ENCODE measurements around the gene AGBL4.
"Not testable (repeated sequence)": the region's sequence is repeated elsewhere in the genome, so short reads cannot be mapped to it uniquely, and the experiment has no call there.

Gene AGBL4

GRCh38 chr1:49036700-49037099 lies 987.1 kb downstream of the AGBL4 start:
- DNase-seq (ENCODE audit: low read depth in 3 of 3): no peak

DNA sequence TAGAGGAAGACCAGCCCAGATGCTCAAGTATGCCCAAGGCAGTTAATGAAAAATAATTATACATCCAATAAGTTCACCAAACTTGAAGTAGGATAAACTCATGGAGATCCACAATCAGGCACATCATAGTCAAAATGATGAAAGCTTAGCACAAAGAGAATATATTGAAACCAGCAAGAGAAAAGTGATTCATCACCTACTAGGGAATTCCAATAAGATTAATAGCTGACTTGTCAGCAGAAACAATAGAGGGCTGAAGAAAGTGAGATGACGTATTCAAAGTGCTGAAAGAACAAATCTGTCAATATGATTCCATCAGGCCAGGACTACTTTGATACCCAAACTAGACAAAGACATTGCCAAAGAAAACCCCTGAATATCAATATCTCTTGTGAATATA lies 995.4 kb downstream of the AGBL4 start:
- no peak for DNase-seq (ENCODE audit: low read depth in 3 of 3)

DNA sequence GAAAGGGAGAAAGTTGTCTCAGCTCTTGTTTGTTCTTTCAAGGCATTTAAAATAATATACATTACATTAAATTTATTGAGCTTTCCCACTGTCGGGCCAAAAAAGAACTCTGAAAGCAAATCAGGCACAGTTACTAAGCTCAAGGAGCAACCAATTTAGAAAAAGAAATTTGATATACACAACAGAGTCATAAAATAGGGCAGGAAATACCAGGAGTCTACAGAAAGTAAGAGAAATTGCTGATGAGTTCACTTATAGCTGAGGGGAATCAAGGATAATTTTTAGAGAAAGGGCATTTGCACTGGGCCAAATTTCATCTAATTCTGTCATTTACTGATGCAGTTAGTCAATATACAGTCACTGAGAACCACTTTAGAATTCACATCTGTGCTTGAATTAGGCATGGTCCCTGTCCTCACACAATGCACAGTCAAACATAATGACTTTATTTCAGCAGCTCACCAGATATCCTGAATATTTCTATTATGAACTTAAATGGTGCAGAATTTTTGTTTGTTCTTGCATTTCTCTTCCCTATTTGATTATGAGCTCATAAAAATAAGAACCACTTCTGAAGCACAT lies 997.4 kb downstream of the AGBL4 start:
- no peak for DNase-seq (ENCODE audit: low read depth in 3 of 3)

DNA sequence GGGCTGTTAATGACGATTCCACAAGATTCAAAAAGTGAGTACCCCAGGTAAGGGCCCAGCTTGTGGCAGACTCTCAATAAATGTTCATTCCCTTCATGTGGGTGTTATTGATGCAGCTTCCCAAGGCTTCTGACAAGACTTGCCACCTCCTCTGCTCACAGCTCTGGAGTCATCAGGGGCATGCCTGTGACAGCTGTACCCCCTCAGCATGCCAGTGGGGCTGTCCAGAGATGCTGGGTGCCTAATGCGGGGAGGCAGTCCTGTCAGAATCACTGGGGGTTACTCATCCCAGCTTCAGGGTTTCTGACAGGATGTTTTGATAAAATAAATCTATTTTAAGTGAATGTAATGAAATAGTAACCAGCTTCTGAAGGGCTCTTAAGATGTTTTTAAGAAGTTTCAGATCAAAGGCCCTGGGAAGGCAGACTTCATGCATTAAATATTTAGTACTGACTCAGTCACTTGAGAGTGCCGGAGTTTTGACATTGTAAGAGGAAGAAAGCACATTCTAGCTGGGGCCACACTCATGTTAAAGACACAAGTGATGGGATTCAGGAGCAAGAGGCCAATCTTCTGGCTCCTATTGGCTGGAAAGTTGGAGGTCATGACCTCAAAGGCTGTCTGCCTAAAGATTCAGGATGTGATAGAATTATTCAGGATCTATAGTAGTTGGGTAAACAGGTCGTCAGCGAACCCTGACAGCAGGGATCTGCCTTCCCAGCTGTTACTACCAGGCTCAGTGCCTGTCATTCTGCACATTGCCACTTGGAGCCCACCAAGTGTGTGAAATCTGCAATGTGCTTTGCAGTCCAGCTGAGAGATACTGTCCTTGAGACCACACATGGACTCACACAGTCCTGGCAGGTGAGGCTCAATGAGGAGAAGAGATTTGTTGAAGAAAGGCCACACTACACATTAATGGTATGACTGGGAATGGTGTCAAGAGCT lies 1007.5 kb downstream of the AGBL4 start:
- no peak for DNase-seq (ENCODE audit: low read depth in 3 of 3)

DNA sequence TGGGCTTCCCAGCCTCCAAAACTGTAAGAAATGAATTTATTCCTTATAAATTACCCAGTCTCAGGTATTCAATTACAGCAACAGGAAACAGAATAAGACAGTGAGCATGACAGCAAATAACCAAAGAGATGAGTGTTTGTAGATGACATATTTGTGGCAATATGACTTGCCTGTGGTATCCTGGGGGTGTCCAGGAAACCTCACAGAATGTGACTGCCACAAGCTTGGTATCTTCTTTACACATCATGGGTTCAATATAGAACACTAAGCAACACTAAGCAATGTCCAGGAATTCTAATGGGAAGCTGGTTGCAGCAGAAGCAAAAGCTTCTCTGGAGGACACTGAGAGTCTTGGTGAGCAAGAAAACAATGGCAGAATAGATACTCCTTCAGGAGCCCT lies 1010.7 kb downstream of the AGBL4 start:
- DNase-seq (ENCODE audit: low read depth in 3 of 3): no peak

DNA sequence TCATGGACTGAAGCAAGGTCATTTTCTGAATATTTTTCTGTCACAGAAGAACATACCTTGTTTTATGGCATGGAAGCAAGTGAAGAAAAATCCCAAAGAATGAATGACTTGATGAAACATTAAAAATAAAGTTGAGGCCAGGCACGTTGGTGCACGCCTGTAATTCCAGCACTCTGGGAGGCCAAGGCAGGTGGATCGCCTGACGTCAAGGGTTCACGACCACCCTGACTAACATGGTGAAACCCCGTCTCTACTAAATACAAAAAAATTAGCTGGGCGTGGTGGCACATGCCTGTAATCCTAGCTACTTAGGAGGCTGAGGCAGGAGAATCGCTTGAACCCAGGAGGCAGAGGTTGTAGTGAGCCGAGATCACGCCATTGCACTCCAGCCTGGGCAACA lies 1020.8 kb downstream of the AGBL4 start:
- not testable (repeated sequence) for DNase-seq (ENCODE audit: low read depth in 3 of 3)

DNA sequence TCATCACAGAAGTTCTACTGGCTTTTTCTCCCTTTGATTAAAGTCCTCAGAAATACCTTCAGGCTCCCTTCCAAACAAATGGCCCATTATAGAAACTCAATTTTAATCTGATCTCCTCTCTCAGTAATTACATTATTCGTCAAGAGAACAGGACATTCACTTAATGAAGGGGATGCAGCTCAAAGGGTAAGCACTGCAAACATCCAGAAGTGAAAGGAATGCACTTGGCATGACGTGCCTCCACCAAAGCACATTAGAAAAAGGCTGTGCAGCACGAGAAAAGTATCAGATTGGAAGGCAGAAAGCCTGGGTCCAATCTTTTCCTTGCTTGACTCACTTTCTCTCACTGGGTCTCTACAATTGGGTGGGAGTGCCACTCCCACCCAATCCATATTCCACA lies 1024.4 kb downstream of the AGBL4 start:
- DNase-seq (ENCODE audit: low read depth in 3 of 3): no peak

DNA sequence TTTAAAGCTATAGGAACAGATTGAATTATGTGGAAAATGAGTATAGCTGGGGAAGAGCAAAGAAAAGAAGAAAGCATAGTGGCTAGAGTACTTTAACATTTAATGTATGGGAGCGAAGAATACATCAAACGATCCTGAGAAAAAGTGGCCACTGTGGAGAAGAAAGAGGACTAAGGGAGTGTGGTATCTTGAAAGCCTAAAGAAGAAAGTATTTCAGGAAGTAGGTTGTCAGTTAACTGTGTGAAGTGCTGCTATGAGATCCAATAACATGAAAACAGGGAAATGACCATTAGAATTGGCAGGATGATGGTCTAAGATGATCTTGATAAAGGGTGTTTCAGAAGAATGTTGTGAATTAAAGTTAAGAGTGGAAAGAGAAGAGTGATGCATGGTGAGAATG lies 1027.4 kb downstream of the AGBL4 start:
- no peak for DNase-seq (ENCODE audit: low read depth in 3 of 3)

DNA sequence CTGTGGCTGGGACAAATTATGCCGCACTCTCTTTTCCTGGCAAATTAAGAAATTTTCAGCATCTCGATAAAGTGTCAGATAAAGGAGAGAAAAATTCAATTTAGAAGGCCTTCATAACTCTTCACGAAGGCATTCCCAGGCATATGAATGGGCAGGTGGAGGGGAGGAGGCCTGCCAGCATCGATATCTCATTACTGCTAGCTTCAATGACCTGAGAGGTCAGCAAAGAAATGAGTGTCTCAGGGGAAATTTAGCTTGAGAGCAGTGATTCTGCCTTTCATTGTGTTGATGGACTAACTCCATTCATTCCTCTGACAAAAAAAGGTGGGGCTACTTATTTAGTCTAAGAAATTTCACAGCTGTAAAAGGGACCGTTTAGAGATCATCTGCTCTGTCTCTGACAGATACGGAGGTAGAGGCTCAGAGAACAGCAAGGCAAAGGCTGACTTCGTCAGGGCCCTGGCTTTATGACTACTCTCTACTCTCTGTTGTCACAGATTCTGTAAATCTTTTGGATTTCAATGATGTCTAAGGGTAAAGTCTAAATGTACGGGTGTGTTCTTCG lies 1035.0 kb downstream of the AGBL4 start:
- DNase-seq (ENCODE audit: low read depth in 3 of 3): no peak

GRCh38 chr1:48979940-48980339 lies 1043.8 kb downstream of the AGBL4 start:
- no peak for DNase-seq (ENCODE audit: low read depth in 3 of 3)

DNA sequence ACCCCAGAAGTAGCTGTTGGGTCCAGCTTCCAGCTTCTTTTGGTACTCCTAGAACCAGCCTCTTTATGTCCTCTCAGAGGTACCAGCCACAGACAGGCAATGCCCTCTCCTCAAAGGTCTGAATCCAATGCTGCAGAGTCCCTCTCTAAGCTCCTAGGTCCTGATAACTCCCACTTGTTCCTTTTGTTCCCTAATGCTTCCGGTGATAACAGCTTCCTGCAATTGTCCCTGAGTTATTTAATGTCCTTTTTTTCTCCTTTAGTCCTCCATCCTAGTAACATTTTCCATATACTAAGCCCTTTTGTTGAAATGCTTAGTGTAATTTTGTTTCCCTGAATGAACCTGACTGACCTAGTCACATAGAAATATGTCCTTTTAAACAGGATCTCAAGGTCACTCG lies 1045.3 kb downstream of the AGBL4 start:
- DNase-seq (ENCODE audit: low read depth in 3 of 3): no peak

DNA sequence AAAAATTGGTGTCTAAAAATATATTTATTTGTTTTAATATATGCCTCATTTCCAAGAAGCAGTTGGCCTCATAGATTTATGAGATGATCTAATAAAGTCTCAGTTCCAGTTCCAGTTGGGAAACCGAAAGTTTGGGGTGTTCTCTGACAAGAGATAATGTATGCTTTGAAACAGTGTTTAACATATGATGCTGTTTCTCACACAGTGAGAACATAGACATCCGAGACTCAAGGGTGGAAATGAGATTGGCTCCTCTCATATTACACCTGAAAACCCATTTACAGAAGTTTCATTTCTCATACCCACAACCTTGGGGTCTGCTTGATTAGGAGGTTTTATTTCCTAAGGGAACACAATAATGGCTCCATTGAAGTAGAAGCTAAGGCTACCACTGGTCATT lies 1046.5 kb downstream of the AGBL4 start:
- no peak for DNase-seq (ENCODE audit: low read depth in 3 of 3)

- no peak for DNase-seq (ENCODE audit: low read depth in 3 of 3)
Observed at GRCh38 chr1:48969971-48970370, 1053.8 kb downstream of the AGBL4 start.

GRCh38 chr1:48967318-48967717 lies 1056.4 kb downstream of the AGBL4 start:
- DNase-seq (ENCODE audit: low read depth in 3 of 3): no peak

- DNase-seq (ENCODE audit: low read depth in 3 of 3): no peak
Observed at GRCh38 chr1:48966583-48966982, 1057.2 kb downstream of the AGBL4 start.

GRCh38 chr1:48960320-48960719 lies 1063.4 kb downstream of the AGBL4 start:
- DNase-seq (ENCODE audit: low read depth in 3 of 3): no peak

DNA sequence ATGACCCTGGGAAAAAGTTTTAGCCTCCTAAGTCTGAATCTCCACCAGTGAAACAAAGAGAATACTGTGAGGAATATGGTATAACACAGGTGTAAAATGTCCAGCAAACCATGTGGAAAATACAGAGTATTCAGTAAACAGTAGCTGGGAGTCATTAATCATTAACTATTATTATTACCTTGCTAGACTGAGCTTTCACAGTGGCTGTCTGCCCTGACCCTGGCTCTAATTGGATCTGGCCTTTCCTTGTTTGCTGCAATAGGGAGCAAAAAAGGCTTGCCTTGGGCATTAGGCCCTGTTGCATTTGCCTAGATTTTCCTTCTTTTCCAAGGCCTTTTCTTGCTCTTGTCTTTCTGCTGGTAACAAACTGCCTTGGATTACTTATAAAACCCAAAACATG lies 1068.0 kb downstream of the AGBL4 start:
- DNase-seq (ENCODE audit: low read depth in 3 of 3): no peak

DNA sequence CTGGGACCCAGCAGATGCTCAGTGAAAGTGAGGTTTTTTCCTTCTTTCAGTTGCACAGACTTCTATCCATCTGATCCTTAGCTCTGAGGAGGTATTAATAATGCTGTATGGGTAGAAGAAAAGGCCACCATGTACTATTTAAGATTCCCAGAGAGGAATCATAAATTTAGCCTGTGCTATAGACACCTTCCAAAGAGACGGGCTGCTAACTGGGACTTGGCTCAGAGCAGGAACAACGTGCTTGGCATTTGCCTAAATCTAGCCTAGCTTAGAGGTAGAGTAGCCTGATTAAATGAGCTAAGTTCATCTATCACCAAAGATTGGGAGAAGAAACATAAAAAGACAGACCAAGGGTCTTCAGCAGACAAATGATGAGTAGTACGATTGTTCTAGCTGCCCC lies 1070.1 kb downstream of the AGBL4 start:
- no peak for DNase-seq (ENCODE audit: low read depth in 3 of 3)

GRCh38 chr1:48948562-48948961 lies 1075.2 kb downstream of the AGBL4 start:
- no peak for DNase-seq (ENCODE audit: low read depth in 3 of 3)

DNA sequence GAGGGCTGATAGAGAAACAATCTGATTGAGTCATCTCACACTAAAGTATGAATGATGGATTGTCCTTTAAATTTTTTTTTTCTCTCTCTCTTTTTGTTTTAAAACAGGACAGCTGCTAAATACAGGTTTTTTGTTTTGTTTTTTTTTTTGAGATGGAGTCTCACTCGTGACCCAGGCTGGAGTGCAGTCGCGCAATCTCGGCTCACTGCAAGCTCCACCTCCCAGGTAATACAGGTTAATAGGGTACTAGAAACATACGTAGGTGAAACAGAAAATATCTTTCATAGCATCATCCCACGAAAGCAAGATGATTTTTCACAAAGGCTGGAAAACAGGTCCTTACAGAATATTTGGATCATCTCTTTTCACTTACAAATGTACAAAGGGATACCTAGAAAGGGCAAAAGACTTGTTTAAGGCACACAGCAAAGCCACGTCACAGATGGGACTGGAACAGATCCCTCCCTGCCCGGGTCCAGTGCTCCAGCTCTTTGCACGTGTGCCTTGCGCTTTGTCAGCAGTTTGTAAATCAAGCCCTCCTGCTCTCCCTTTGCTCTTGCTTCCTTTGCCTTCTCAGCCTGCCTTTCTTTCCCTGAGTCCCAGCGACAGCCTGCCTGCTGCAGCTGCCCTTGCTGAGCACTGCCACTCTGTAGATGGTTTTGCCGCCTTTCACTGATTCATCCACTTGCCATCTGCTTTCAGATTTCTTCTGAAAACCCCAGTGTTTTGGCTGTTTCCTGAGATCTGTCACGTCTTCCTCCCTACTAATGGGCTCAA lies 1075.8 kb downstream of the AGBL4 start:
- DNase-seq (ENCODE audit: low read depth in 3 of 3): no peak

- DNase-seq (ENCODE audit: low read depth in 3 of 3): no peak
Observed at GRCh38 chr1:48946070-48946469, 1077.7 kb downstream of the AGBL4 start.

DNA sequence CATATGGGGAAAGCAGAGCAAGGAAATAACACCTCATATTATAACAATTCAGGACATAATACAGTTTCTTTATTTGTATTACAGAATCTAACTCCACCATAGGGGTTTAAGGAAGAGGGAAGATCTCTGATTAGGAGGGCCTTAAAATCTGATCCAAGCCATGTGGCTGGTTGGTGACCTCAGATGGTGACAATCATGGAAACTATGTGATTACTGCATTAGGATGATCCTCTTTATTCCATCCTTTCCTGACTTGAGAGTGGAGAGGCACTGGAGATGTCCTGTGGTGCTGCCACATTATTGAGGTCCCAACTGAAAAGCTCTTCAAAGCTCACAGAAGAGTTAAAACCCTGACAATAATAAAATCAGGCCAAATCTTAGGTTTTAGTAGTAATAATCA lies 1078.9 kb downstream of the AGBL4 start:
- no peak for DNase-seq (ENCODE audit: low read depth in 3 of 3)

Measured in stimulated activated CD4-positive, alpha-beta T cell treated with anti-CD3 and anti-CD28 coated beads, TNF-alpha, amount 100 ng/mL, for 24 hours (primary cell).